ENCODE results near the gene HMX3.
A peak's percentile ranks its signal among the peaks of the same experiment; 100 is the strongest.

Gene HMX3

DNA sequence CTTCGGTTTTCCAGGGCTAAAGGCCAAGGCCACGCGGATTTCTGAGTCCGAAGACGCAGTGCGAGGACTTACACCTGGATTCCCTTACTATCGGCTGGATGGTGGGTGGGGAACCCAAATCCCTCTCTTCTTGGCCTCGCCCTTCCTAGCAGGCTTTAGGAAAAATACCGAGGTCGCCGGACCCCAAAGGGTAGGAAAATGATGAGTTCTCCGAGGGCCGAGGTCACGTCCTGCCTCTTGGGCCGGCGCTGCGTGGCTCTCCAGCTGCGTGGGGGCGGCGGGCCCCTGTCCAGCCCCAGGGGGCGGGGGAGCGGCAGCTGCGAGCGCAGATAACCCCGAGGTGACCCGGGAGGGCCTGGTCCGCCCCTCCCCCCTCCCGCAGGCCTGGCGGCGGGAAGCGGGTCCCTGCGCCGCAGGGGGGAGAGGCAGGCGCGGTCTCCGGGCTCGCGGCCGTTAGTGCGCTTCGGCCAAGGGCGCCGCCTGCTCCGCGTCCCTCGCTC lies 805 bp upstream of the HMX3 start:
- DNase-seq: no peak

- no peak for DNase-seq
These were observed 543 bp downstream of the HMX3 start for GRCh38 chr10:123136221-123136805.

DNA sequence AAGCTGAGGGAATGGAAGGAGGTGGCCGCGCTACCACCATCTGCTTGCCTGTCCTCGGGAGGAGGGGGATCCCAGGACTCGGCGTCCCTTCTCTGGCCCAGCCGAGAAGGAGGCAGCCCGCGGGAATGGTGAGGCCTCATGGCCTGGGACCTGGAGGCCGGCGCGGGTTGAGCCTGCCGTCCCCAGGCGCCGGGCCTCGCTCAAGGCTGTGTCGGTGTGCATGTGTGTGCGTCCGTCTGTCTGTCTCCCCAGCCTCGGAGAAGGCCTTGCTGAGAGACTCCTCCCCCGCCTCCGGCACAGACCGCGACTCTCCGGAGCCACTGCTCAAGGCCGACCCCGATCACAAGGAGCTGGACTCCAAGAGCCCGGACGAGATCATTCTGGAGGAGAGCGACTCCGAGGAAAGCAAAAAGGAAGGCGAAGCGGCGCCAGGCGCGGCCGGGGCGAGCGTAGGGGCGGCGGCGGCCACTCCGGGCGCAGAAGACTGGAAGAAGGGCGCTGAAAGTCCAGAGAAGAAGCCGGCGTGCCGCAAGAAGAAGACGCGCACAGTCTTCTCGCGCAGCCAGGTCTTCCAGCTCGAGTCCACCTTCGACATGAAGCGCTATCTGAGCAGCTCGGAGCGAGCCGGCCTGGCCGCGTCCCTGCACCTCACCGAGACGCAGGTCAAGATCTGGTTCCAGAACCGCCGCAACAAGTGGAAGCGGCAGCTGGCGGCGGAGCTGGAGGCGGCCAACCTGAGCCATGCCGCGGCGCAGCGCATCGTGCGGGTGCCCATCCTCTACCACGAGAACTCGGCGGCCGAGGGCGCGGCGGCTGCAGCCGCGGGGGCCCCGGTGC lies 1.3 kb downstream of the HMX3 start:
- peak; percentile 55 for DNase-seq

DNA sequence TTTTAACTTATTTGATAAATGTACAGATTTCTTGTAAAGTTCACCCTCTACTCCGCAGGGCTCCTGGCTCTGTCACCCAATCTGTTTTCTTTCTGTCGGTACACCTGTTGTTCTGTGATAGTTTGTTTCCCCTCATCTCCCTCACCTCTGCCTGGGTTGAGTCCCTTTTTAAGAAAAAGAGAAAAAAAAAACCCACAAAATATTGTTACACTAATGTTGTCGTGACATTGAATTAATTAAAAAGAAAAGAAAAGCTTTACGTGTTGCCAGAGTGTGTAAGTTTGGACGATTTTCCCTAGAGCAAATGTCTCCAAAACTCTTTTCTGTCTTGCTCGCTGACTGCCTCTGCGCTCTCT lies 3.4 kb downstream of the HMX3 start:
- DNase-seq: no peak

DNA sequence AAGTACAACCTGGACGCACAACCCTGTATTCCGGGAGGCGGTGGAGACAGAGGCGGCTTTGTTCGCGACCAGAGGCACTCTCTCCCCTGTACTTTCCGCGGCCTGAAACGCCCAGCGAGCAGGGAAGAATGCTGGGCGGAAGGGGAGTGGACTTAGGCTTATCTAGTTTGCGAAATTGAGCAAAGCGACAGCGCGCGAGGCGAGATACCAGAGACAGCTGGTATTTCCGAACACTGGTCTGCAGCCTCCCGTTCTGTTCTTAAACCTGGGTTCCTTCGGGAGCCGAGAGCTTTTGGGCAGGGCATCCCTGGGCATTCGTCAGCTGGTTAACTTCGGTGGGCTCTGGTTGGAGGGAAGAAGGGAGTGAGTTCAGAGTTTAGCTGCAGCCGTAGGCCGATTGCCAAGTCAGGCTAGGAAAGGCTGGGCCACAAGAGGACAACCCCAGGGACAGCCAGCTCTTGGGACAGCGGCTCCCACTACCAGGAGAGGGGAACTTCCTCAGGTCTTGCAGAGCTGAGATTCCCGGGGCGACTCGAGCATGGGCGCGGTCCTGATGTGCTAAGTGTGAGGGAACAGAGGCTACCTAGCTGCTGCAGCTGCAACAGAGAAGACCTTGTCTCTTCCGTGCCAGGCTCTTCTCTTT lies 3.9 kb downstream of the HMX3 start:
- DNase-seq: no peak

DNA sequence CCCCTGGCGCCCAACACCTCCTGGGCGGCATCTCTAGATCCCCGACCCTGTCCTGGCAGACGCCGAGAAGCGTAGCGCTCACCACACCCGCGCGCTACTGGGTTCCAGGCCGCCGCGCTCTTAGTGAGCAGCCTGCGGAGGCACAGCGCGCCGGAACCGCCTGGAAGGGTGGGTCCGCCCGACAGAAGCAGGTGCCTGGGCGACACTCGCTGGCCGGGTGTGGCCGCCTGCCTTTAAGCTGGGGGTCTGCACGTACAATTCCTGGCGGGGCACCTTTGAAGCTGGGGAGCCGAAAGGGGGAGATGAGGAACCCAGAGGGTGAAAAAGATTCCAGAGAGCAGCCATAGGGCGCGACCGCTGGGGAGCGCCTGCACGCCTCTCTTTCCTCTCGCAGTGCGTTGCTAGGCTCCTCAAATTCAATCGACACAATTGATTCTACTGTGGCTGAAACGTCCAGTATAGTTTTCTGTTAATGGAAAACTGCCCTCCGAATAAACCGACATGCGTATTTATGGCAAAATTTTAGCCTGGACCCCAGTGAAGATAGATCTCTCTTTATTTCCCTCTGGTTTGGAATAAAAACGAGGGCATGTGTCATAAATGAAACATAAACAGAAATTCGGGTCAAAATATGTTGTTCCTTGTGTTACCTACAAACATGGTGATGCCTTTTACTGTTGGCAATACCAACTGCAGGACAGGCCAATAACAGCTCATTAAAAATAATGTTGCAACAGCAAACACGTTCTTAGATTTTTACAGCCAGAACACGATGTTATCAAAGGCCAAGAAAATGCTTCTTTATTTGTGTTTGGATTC lies 4.6 kb downstream of the HMX3 start:
- DNase-seq: peak; percentile 50

GRCh38 chr10:123140983-123141390 lies 5.2 kb downstream of the HMX3 start:
- no peak for DNase-seq

- DNase-seq: no peak
These were observed 6.3 kb downstream of the HMX3 start for GRCh38 chr10:123141791-123142700.

DNA sequence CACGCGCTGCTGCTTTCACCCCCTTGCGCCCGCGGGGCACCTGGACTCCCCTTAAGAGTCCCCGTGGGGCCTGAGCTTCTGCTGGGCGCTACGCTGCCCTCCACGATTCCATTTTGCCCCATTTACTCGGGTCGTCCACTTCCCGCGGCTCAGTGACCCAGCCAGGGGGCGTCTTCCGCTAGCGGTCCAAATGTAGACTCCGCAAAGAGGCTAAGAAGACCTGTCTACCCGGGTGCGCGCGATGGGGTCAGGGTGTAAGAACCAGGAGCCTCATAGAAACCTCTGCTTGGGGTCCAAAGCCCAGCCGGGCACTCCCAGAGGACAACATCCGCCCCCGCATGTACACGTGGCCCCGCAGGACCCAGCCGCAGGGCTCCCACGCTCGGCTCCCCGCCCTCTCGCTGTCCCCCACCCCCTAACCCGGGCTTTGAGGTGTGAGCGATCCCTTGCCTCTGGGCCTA lies 7.0 kb downstream of the HMX3 start:
- no peak for DNase-seq

DNA sequence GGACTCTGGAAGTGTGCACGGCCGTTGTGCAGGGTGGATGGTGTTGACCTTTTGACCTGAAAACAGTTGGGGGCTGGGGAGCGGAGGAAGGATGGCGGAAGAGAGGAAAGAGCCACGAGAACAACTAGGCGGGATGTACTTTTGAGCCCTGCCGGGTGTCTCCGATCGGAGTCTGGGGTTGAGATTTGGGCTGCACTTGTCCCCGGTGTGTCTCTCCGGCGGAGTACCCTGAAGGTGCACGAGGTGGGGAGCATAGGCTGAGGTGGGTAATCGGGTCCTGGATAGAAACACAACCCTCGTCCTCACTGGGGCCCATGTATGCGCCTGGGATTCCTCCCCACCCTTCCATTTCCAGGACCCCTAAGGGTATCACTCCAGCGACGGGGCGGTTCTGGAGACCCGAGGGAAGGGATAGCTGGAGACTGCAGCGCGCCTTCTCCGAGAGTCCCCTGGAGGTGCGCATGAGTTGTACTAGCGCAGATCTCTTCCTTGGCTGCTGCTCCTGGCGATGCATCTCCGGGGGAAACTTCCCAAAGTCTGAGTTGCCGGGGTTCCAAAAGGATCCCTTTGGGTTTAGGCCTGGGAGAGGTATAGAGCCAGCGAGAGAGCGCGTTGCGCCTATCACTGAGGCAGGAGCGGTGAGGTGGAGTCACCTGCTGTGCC lies 7.5 kb downstream of the HMX3 start:
- no peak for DNase-seq

GRCh38 chr10:123143825-123144168 lies 8.0 kb downstream of the HMX3 start:
- DNase-seq: no peak

DNA sequence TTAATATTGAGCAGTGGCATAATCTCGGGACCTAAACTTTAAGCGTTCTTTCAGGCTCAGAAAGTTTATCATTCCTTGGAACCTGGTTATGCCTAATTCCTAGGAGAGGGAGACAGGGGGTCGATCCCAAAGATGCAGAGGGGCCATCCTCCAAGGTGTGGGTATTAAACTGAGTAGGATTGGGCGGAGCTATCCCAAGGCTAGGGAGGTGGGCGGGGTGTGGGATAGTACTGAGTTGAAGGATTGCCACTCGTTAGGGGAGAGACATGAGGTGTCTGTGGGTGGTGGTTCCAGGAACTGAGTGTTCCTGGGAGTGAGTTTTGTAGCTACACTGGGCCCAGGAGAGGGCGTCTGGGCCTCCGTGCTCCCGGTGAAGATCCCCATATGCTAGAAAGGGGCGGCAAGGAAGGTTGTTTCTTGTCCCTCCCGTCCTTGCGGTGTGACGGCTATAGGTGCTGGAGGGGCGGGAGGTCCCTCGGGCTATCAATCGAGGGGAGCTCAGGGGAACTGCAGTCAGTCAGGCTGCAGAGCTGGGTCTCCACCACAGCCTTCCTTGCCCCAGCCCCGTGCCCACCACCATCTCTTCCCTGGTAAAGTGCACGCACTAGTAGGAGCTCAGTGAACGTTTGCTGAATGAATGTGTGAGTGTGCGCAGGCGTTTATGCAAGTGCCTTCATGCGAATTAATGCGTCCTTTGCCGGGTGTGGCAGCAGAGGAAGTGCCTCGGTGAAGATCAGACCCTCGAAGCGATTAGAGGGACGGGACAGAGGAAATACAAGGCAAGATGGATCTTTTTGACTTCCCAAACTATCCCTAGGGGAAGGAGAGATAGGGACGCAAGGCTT lies 9.1 kb downstream of the HMX3 start:
- DNase-seq: peak; percentile 30

GRCh38 chr10:123145542-123146012 lies 9.8 kb downstream of the HMX3 start:
- DNase-seq: no peak

- DNase-seq: no peak
These were observed 10.5 kb downstream of the HMX3 start for GRCh38 chr10:123146013-123146893.

DNA sequence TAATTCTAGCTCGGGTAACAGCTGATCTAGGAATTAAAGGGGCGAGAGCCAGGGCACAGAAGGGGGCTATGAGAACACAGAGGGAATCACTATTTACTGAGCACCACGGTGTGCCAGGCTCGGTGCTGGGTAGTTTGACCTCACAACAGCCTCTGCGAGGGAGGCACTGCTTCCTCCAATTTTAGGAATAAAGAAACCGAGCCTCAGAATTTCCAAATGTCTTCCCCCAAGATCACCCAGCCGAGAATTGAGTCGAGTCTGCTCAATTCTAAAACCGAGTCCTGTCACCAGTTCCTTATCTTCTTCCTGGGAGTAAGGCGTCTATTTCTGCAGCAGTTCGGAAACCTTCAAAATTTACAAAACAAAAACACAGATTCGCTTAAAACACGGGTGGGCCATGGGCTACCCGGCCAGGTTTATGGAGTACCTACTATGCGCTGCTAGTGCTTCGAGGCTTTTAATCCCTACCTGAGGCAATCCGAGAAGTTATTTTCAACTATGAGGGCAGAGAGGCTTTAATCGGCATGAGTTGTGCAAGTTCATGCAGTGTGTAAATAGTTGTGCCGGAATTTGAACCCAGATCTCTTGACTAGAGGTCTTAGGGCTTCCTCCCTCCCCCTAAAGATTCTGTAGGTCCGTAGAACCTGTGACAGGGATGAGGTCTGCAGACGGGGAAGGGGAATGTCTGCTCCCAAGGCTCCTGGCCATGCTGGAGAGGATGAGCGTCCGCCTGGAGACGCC lies 11.3 kb downstream of the HMX3 start:
- no peak for DNase-seq

DNA sequence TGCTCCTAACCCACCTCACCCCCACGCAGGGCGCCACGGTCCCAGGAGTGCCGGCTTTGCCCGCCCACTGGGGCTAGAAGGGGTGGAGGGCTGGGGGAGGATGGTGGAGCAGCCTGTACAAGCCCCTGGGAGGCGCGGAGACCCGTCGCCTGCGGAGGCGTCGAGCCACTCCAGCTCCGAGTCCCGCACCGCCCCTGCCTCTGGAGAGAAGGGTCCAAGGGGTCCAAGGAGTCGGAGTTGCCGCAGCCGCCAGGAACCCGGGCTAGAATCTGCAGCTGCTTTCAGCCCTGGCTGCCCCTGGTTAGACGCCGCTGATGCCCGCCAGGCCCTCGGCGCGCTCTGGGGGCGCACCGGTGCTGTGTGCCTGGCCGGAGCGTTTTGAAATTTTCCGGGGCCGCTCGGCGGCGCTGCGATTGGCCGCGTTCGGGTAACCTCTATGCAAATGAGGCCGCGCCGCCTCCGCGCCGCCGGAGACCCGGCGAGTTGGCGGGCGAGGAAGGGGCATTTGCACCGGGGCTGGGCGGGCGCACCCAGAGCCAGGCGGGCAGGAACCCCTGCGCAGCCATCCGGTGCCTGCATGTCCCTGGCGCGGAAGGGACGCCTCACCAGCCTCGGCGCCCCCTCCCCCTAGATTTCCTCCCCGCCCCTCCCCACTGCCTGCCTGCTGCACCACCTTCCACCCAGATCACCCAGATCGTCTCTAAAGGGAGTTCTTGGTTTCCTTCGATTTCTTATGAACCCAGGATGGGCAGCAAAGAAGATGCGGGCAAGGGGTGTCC lies 12.1 kb downstream of the HMX3 start, which contains the start of gene HMX2:
Gene HMX2, plus strand, starts transcription at position 502 of the 779 bp plus-strand sequence. Its CDS starts 243 bp downstream, at position 745.
- DNase-seq: peak; percentile 62

DNA sequence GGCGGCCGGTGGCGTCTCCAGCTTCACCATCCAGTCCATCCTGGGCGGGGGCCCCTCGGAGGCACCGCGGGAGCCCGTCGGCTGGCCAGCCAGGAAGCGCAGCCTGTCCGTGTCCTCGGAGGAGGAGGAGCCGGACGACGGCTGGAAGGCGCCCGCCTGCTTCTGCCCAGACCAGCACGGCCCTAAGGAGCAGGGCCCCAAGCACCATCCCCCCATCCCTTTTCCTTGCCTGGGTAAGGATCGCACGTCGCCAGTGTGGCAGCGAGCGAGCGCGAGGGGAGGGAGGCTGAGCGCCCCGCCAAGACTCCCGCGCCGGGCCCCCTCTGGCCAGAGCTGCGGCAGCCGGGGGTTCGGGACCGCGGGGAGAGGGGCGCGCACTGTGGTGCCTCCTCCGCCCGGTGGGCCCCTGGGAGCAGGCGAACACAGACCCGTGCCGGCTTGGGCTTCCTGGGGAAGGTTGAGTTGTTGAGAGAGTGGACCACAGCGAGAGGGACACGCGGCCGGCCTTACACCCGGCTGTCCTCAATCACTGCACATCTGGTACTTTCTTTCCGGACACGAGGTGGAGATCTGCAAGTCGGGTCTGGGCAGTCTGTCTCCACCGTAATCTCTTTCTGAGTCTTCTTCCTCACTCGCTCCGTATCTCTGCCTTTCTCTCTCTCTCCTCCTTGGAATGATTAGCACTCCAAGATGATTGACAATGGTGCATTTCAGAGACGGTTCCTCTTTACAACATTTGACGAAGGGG lies 12.8 kb downstream of the HMX3 start:
- DNase-seq: no peak

All from activated CD4-positive, alpha-beta T cell treated with anti-CD3 and anti-CD28 coated beads for 48 hours (primary cell).